GM12878 (cell line): ENCODE measurements around the gene CD151. TPM values are rescaled to one million over a fixed set of nuclear protein-coding genes. Genes with fewer than 3 reads are reported as not detected.

Source experiments
- ATAC-seq: fragments of 200-7000 bp; cut with Tn5 transposase; 3 replicates; pipeline ENCODE4 v1.9.1; 2020; ENCODE audit warnings: mild to moderate bottlenecking, moderate library complexity
- BruUV-seq: library from RNA; stranded (reverse); fragments of 400-500 nt; replicated peaks from 2 replicates; lab custom pipeline; 2021; lab: Mats Ljungman, UMichigan
- CTCF ChIA-PET: fragments of 300-600 bp; sonication (Branson Sonifier 250); formaldehyde crosslinking; extraction: SDS; loops from one replicate; lab custom pipeline; 2021; ENCODE audit warnings: inconsistent platforms; lab: Yijun Ruan, JAX
- POLR2A ChIA-PET: fragments of 350-600 bp; formaldehyde crosslinking; extraction: SDS; loops from one replicate; lab custom pipeline; 2021; ENCODE audit warnings: inconsistent platforms; lab: Charles Lee
- RAD21 ChIA-PET: fragments of 300-600 bp; sonication (Branson Sonifier 250); formaldehyde crosslinking; loops from one replicate; lab custom pipeline; 2023; ENCODE audit warnings: antibody characterized with exemption; ENCODE audit not compliant: unreplicated experiment; lab: Charles Lee
- SMC1A ChIA-PET: fragments of 300-600 bp; sonication (Branson Sonifier 250); formaldehyde crosslinking; loops from one replicate; lab custom pipeline; 2023; ENCODE audit not compliant: unreplicated experiment, uncharacterized antibody; lab: Charles Lee
- DNase-seq: peaks from one replicate; pipeline ENCODE4 v3.0.0-alpha.2; 2011; ENCODE audit warnings: low read depth, low spot score
- FAIRE-seq: peaks from 3 replicates; lab custom pipeline; 2011; peaks lifted over from hg19 to GRCh38; lab: Jason Lieb, UNC
- H2AFZ ChIP-seq: 2 replicates; pipeline ENCODE4 v1.6.0; 2011; ENCODE audit warnings: low read depth, low read length, control low read depth; ENCODE audit not compliant: control insufficient read depth
- H3K27ac ChIP-seq: 2 replicates; pipeline ENCODE4 v1.5.1; 2011; ENCODE audit warnings: control low read depth; ENCODE audit not compliant: control insufficient read depth, insufficient read depth
- H3K27me3 ChIP-seq, 2 experiments: replicated peaks in 1 of 2; 2 replicates each; pipeline versions ENCODE4 v1.6.0 to v1.6.1; 2011; ENCODE audit warnings: low read length in 1 of 2; ENCODE audit not compliant: control insufficient read depth in 2 of 2, insufficient read depth in 2 of 2
- H3K36me3 ChIP-seq, 2 experiments: 2 replicates each; pipeline ENCODE4 v1.5.1; 2011; ENCODE audit warnings: low read length in 1 of 2; ENCODE audit not compliant: control insufficient read depth in 2 of 2, insufficient read depth in 2 of 2
- H3K4me1 ChIP-seq: 2 replicates; pipeline ENCODE4 v1.6.1; 2011; ENCODE audit warnings: mild to moderate bottlenecking, low read length, moderate library complexity, mixed read lengths; ENCODE audit not compliant: control insufficient read depth, insufficient read depth
- H3K4me2 ChIP-seq: 2 replicates; pipeline ENCODE4 v1.6.0; 2011; ENCODE audit warnings: control low read depth; ENCODE audit not compliant: control insufficient read depth, insufficient read depth
- H3K4me3 ChIP-seq: fragments of 200-600 bp; sonication (generic); 2 replicates; pipeline ENCODE4 v1.5.1; 2016
- H3K79me2 ChIP-seq: 2 replicates; pipeline ENCODE4 v1.6.0; 2011; ENCODE audit warnings: low read length; ENCODE audit not compliant: control insufficient read depth, insufficient read depth
- H3K9ac ChIP-seq: 2 replicates; pipeline ENCODE4 v1.8.0; 2011; ENCODE audit warnings: low read length, control low read depth, mixed read lengths; ENCODE audit not compliant: control insufficient read depth, insufficient read depth
- H3K9me3 ChIP-seq: replicated peaks from 3 replicates; pipeline ENCODE4 v1.5.1; 2011; ENCODE audit warnings: mild to moderate bottlenecking, low read length; ENCODE audit not compliant: control insufficient read depth, insufficient read depth
- H4K20me1 ChIP-seq: 2 replicates; pipeline ENCODE4 v1.6.0; 2011; ENCODE audit not compliant: control insufficient read depth, insufficient read depth
- ETV6 ChIP-seq, 2 experiments: fragments of 450-650 bp in 1 of 2; IDR thresholded peaks in 1 of 2; conservative IDR thresholded peaks in 1 of 2; 2 replicates each; pipeline ENCODE4 v1.6.1; 2014; ENCODE audit warnings: antibody characterized with exemption in 1 of 2, borderline replicate concordance in 1 of 2, low read depth in 1 of 2, mild to moderate bottlenecking in 1 of 2, moderate library complexity in 1 of 2
- JUND ChIP-seq: IDR thresholded peaks from 2 replicates; pipeline ENCODE4 v1.6.1; 2012; ENCODE audit warnings: low read depth, mild to moderate bottlenecking, low read length, improper control_type of control experiment, moderate library complexity
- KLF5 ChIP-seq: fragments of 450-650 bp; IDR thresholded peaks from 2 replicates; pipeline ENCODE4 v1.6.1; 2014; ENCODE audit warnings: mild to moderate bottlenecking; ENCODE audit not compliant: partially characterized antibody
- YY1 ChIP-seq: IDR thresholded peaks from 2 replicates; pipeline ENCODE4 v1.6.1; 2011; ENCODE audit warnings: low read depth, mild to moderate bottlenecking, low read length
- WGBS: methylation state at CpG from one replicate; pipeline ENCODE4 v1.1.6; 2016; ENCODE audit warnings: low lambda C conversion rate; ENCODE audit not compliant: insufficient replicate concordance, insufficient coverage; ENCODE audit errors: missing lambda C conversion rate; 5-methylcytosine and 5-hydroxymethylcytosine counted together
- in situ Hi-C: fragments of 300-500 bp; cut with MboI; formaldehyde crosslinking; loops from 9 replicates; pipeline ENCODE4 v1.14.3; 2018; ENCODE audit warnings: mixed read lengths
- intact Hi-C: fragments of 100-400 bp; cut with micrococcal nuclease; formaldehyde crosslinking; loops from one replicate; pipeline ENCODE4 v1.14.2; 2022; ENCODE audit not compliant: unreplicated experiment
- polyA plus RNA-seq, 11 experiments: library from polyadenylated mRNA; depleted of rRNA in 4 of 11; unstranded in 6 of 11; stranded (reverse) in 5 of 11; fragments of >200 nt; fragmentation: Nextera tagmentation in 4 of 11; fragmentation: Illumina TruSeq in 1 of 11; extraction: Ambion mirVana in 4 of 11; extraction: Trizol in 1 of 11; gene quantifications; 1 replicate in 1 of 11; 2 replicates in 10 of 11; pipeline versions ENCODE4 v1.2.1 to v1.2.3, GENCODE V29; 2011 to 2016; ENCODE audit warnings: inconsistent platforms in 2 of 11, missing spikeins in 2 of 11, low read depth in 1 of 11
- total RNA-seq, 4 experiments: library from RNA; depleted of rRNA in 3 of 4; stranded (reverse); fragments of >200 nt in 3 of 4; fragmentation: Illumina TruSeq in 1 of 4; extraction: Trizol in 1 of 4; gene quantifications; 2 replicates each; pipeline versions ENCODE4 v1.2.1 to v1.2.3, GENCODE V29; 2013 to 2021

CD151 gene
- total and polyA plus RNA-seq, 10 of the 15 experiments (the other 5 are each of a cell fraction or from before 2014, with no cell fraction given) = 0.52 to 41.7 (median 14.7) TPM

DNA sequence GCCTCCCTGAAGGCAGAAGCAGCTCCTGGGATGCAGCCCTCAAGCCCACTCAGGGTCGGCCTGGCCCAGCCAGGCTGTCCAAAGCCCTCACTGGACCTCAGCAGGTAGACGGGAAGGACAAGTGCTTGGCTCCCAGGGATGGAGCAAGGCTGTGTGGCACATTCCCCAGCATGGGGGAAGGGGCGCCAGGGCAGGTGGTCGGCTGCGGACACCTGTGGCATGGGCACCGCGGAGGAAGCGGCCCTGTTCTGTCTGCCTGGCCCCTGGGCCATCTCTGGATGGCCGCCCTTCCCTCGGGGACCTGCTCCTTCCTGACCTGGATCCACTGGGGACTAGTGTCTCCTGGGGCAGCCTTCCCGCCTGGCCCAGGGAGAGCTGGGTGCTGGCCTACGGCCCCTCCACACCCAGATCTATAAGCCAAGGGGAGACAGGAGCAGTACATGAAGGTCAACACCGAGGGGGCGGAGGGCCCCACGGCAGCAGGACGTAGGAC lies 51.9 kb downstream of the CD151 start:
- intact Hi-C loops = no loop called here
- Histone ChIP-seq H3K36me3 (peaks cover 0 to 7% of the 10 kb centered on the region in 2 experiments; a peak in 3 of 4 replicates), H4K20me1 (no peaks in the 10 kb centered on the region), H2AFZ (no peak overlapping the region), H3K9me3 (no peaks in the 10 kb centered on the region), H3K27ac (no peak overlapping the region), H3K9ac (no peak overlapping the region), H3K79me2 (no peaks in the 10 kb centered on the region), H3K27me3 (no peaks in the 10 kb centered on the region), H3K4me1 (no peaks in the 10 kb centered on the region), H3K4me2 (no peak overlapping the region), H3K4me3 (no peak overlapping the region)
- TF ChIP-seq KLF5 (no peak), ETV6 (conservative IDR thresholded peaks at IDR 0.05 in 1 of 2, IDR thresholded peaks at IDR 0.05 in 1 of 2; ENCODE audit: borderline replicate concordance in 1 of 2, low read depth in 1 of 2) (no peak), JUND (no peak)
- WGBS = 91% methylated on average over 16 of the region's 16 CpGs
- RAD21 ChIA-PET = no interaction called here
- DNase-seq = no peak
- in situ Hi-C loops = no loop called here
- SMC1A ChIA-PET = no interaction called here
- no peak for ATAC-seq
- POLR2A ChIA-PET = no interaction called here
- no TSS peak for BruUV-seq
- CTCF ChIA-PET = no interaction called here
- FAIRE-seq = no peak

DNA sequence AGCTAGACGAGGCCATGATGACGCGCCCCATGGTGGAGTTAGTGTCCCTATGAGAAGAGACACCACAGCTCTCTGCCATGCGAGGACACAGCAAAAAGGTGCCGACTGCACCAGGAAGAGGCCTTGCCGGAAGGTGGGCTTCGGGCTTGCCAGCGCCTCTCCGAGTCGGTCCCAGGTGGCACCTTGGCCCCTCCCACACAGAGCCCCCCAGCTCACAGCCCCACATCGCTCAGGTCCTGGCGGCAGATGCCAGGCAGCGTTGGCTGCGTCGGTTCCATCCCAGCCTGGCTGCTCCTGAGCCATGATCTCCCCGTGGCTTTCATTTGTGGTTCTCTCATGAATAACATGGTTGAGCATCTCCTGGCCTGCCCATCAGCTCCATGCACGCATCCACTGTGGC lies 53.8 kb downstream of the CD151 start:
- ChIA-PET SMC1A (no interaction called here), CTCF (no interaction called here), POLR2A (no interaction called here), RAD21 (no interaction called here)
- intact Hi-C loops (no loop called here), in situ Hi-C loops (no loop called here)
- H3K9me3 ChIP-seq = no peaks in the 10 kb centered on the region
- H3K36me3 ChIP-seq = peaks cover 0 to 6% of the 10 kb centered on the region in 2 experiments; a peak in 3 of 4 replicates
- no peak for FAIRE-seq
- no peak for ATAC-seq
- H2AFZ ChIP-seq = no peak overlapping the region
- no peak for DNase-seq
- 97% methylated on average over 17 of the region's 17 CpGs for WGBS
- no peaks in the 10 kb centered on the region for H3K79me2 ChIP-seq
- no peaks in the 10 kb centered on the region for H3K27me3 ChIP-seq
- no peak overlapping the region for H3K27ac ChIP-seq
- H3K4me3 ChIP-seq = no peak overlapping the region
- no peaks in the 10 kb centered on the region for H4K20me1 ChIP-seq
- no TSS peak for BruUV-seq
- H3K9ac ChIP-seq = no peak overlapping the region
- TF ChIP-seq YY1 = no peak
- TF ChIP-seq, all 136 proteins: peak for 0
- no peak overlapping the region for H3K4me2 ChIP-seq
- no peaks in the 10 kb centered on the region for H3K4me1 ChIP-seq
